ENCODE data around the gene HBD.
"Not testable (repeated sequence)": the region's sequence is repeated elsewhere in the genome, so short reads cannot be mapped to it uniquely, and the experiment has no call there.

HBD gene

GRCh38 chr11:5234381-5234834 lies at the start of gene HBD:
TSS of gene HBD (minus strand) at chr11:5234483. CDS start at chr11:5234433, 50 bp downstream.
- no peak for DNase-seq

- DNase-seq = no peak
These were observed 49.6 kb upstream of the HBD start for GRCh38 chr11:5283882-5284281.

- DNase-seq = no peak
These were observed 48.8 kb upstream of the HBD start for GRCh38 chr11:5283086-5283485.

- DNase-seq = no peak
These were observed 48.3 kb upstream of the HBD start for GRCh38 chr11:5282628-5283027.

GRCh38 chr11:5281596-5281995 lies 47.3 kb upstream of the HBD start:
- DNase-seq = no peak

- peak in 1 of 2 donors; percentile 2 for DNase-seq
These were observed 46.4 kb upstream of the HBD start for GRCh38 chr11:5280582-5281102.

GRCh38 chr11:5279471-5280090 lies 45.3 kb upstream of the HBD start:
- no peak for DNase-seq

GRCh38 chr11:5277807-5278382 lies 43.6 kb upstream of the HBD start:
- no peak for DNase-seq

- DNase-seq = no peak
These were observed 42.4 kb upstream of the HBD start for GRCh38 chr11:5276697-5277096.

GRCh38 chr11:5275369-5276110 lies 41.3 kb upstream of the HBD start:
- no peak for DNase-seq

- DNase-seq = no peak
These were observed 40.1 kb upstream of the HBD start for GRCh38 chr11:5274395-5274794.

GRCh38 chr11:5272395-5273017 lies 38.2 kb upstream of the HBD start:
- DNase-seq = no peak

- DNase-seq = no peak
These were observed 35.4 kb upstream of the HBD start, which contains the start of gene HBE1 for GRCh38 chr11:5269715-5270147. TSS of gene HBE1 (minus strand) at chr11:5269945. CDS start at chr11:5269890, 55 bp downstream.

GRCh38 chr11:5267033-5267563 lies 32.8 kb upstream of the HBD start:
- DNase-seq = no peak

GRCh38 chr11:5266609-5267008 lies 32.3 kb upstream of the HBD start:
- no peak for DNase-seq

GRCh38 chr11:5265832-5266231 lies 31.5 kb upstream of the HBD start:
- no peak for DNase-seq

GRCh38 chr11:5258543-5259262 lies 24.4 kb upstream of the HBD start:
- DNase-seq = no peak

- DNase-seq = no peak
These were observed 23.0 kb upstream of the HBD start for GRCh38 chr11:5257296-5257695.

GRCh38 chr11:5254646-5255413 lies 20.5 kb upstream of the HBD start, which contains the start of gene HBG2:
TSS of gene HBG2 (minus strand) at chr11:5254781. CDS start at chr11:5254728, 53 bp downstream.
- not testable (repeated sequence) for DNase-seq

- not testable (repeated sequence) for DNase-seq
These were observed 19.7 kb upstream of the HBD start for GRCh38 chr11:5254023-5254422.

GRCh38 chr11:5253440-5253839 lies 19.2 kb upstream of the HBD start:
- DNase-seq = not testable (repeated sequence)
